ENCODE results near the gene RNASE4.

- TF ChIP-seq, protein P1, sequence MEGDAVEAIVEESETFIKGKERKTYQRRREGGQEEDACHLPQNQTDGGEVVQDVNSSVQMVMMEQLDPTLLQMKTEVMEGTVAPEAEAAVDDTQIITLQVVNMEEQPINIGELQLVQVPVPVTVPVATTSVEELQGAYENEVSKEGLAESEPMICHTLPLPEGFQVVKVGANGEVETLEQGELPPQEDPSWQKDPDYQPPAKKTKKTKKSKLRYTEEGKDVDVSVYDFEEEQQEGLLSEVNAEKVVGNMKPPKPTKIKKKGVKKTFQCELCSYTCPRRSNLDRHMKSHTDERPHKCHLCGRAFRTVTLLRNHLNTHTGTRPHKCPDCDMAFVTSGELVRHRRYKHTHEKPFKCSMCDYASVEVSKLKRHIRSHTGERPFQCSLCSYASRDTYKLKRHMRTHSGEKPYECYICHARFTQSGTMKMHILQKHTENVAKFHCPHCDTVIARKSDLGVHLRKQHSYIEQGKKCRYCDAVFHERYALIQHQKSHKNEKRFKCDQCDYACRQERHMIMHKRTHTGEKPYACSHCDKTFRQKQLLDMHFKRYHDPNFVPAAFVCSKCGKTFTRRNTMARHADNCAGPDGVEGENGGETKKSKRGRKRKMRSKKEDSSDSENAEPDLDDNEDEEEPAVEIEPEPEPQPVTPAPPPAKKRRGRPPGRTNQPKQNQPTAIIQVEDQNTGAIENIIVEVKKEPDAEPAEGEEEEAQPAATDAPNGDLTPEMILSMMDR (IDR thresholded peaks at IDR 0.05) = no peak
- TF ChIP-seq POLR2A (IDR thresholded peaks at IDR 0.05) = no peak
These were observed 2.2 kb downstream of the RNASE4 start for GRCh38 chr14:20686386-20687143.
